GM21576 (cell line): ENCODE data around the gene SEMA3E.

ENCODE experiments used
- ATAC-seq: cut with Tn5 transposase; IDR thresholded peaks from one replicate; pipeline ENCODE4 v1.9.1; 2021; ENCODE audit warnings: mild to moderate bottlenecking, moderate library complexity; ENCODE audit not compliant: unreplicated experiment

Gene SEMA3E

GRCh38 chr7:83643012-83643411 lies 5.9 kb downstream of the SEMA3E start:
- no peak for ATAC-seq

GRCh38 chr7:83640731-83641537 lies 8.0 kb downstream of the SEMA3E start:
- ATAC-seq, result no peak

- ATAC-seq, result no peak
Measured at GRCh38 chr7:83640240-83640639, 8.7 kb downstream of the SEMA3E start.

- ATAC-seq, result no peak
Measured at GRCh38 chr7:83633516-83633915, 15.4 kb downstream of the SEMA3E start.

- ATAC-seq, result no peak
Measured at GRCh38 chr7:83629117-83629880, 19.6 kb downstream of the SEMA3E start.

- ATAC-seq, result no peak
Measured at GRCh38 chr7:83617858-83618257, 31.1 kb downstream of the SEMA3E start.

GRCh38 chr7:83614112-83614511 lies 34.8 kb downstream of the SEMA3E start:
- no peak for ATAC-seq

GRCh38 chr7:83613232-83613631 lies 35.7 kb downstream of the SEMA3E start:
- no peak for ATAC-seq

- no peak for ATAC-seq
Measured at GRCh38 chr7:83611776-83612175, 37.2 kb downstream of the SEMA3E start.

- no peak for ATAC-seq
Measured at GRCh38 chr7:83610649-83611304, 38.2 kb downstream of the SEMA3E start.

GRCh38 chr7:83608716-83609115 lies 40.2 kb downstream of the SEMA3E start:
- no peak for ATAC-seq

GRCh38 chr7:83603649-83604048 lies 45.3 kb downstream of the SEMA3E start:
- no peak for ATAC-seq

GRCh38 chr7:83599131-83599530 lies 49.8 kb downstream of the SEMA3E start:
- no peak for ATAC-seq

GRCh38 chr7:83593921-83594475 lies 54.9 kb downstream of the SEMA3E start:
- no peak for ATAC-seq

- ATAC-seq, result no peak
Measured at GRCh38 chr7:83588602-83589240, 60.2 kb downstream of the SEMA3E start.

GRCh38 chr7:83586281-83586680 lies 62.7 kb downstream of the SEMA3E start:
- no peak for ATAC-seq

GRCh38 chr7:83581667-83582435 lies 67.1 kb downstream of the SEMA3E start:
- ATAC-seq, result no peak

GRCh38 chr7:83579740-83580139 lies 69.2 kb downstream of the SEMA3E start:
- ATAC-seq, result no peak

GRCh38 chr7:83575436-83575835 lies 73.5 kb downstream of the SEMA3E start:
- no peak for ATAC-seq

GRCh38 chr7:83574616-83575015 lies 74.3 kb downstream of the SEMA3E start:
- ATAC-seq, result no peak
